ENCODE data around the gene COMMD4. TPM values are rescaled to one million over a fixed set of nuclear protein-coding genes. Genes with fewer than 3 reads are reported as not detected.

The COMMD4 gene
- total and polyA plus RNA-seq, 2 of the 8 experiments (the other 6 are each of a cell fraction or from before 2014, with no cell fraction given): 131 to 236 TPM

GRCh38 chr15:75352186-75353080, 16.6 kb downstream of the COMMD4 start:
- no peak overlapping the region for H3K27ac ChIP-seq (ENCODE audit: low read depth, low read length)
- H4K20me1 ChIP-seq (replicated peaks in 1 of 2; ENCODE audit: control insufficient read depth in 1 of 2, insufficient read depth in 2 of 2, low read length in 2 of 2): peaks cover 0 to 7% of the 10 kb centered on the region in 2 experiments
- no peak overlapping the region for H2BK15ac ChIP-seq (ENCODE audit: low read length)
- H3K79me2 ChIP-seq (ENCODE audit: control insufficient read depth in 1 of 2, insufficient read depth in 2 of 2, low read length in 2 of 2): no peaks in the 10 kb centered on the region
- no peak overlapping the region for H3K4me3 ChIP-seq (ENCODE audit: extremely low read depth in 1 of 4, insufficient read depth in 2 of 4, low read depth in 3 of 4, low read length in 4 of 4)
- peaks cover 12% of the 10 kb centered on the region; the same call in 1 of the 2 replicates for H3K23me2 ChIP-seq (ENCODE audit: low read depth, low read length)
- H2AFZ ChIP-seq (ENCODE audit: low read length): no peak overlapping the region
- no peak overlapping the region; a peak in 2 of 7 replicates for H3K9ac ChIP-seq (replicated peaks in 1 of 4; ENCODE audit: extremely low read depth in 1 of 4, low read depth in 3 of 4, low read length in 3 of 4)
- DNase-seq (ENCODE audit: low read depth in 1 of 2, low spot score in 2 of 2) (no peak), FAIRE-seq (no peak)
- H2BK120ac ChIP-seq (replicated peaks; ENCODE audit: low read depth, low read length): no peak overlapping the region
- peaks cover 0 to 10% (median 1%) of the 10 kb centered on the region in 4 experiments; a peak in 3 of 8 replicates for H3K36me3 ChIP-seq (ENCODE audit: control insufficient read depth in 2 of 4, insufficient read depth in 4 of 4, low read length in 3 of 4)
- H4K5ac ChIP-seq (ENCODE audit: insufficient read length, low read depth, low read length): no peak overlapping the region
- peaks cover 0 to 20% (median 11%) of the 10 kb centered on the region in 4 experiments; a peak in 5 of 7 replicates for H3K27me3 ChIP-seq (replicated peaks in 1 of 4; ENCODE audit: control insufficient read depth in 3 of 4, extremely low read depth in 1 of 4, insufficient read depth in 3 of 4, low read length in 3 of 4)
- no peak overlapping the region for H3K14ac ChIP-seq (ENCODE audit: insufficient read length)
- WGBS, 2 experiments (ENCODE audit: extremely low coverage in 1 of 2, insufficient coverage in 1 of 2, insufficient read length in 1 of 2, insufficient replicate concordance in 2 of 2, low coverage in 1 of 2, low lambda C conversion rate in 2 of 2, missing lambda C conversion rate in 1 of 2): 97% methylated on average over 15 of the region's 16 CpGs; no CpG with 5 or more reads in 1 of the 2 experiments
- no peak overlapping the region for H3K4ac ChIP-seq (replicated peaks; ENCODE audit: insufficient read length, low read depth, low read length)
- H2BK5ac ChIP-seq (ENCODE audit: low read depth, low read length): no peak overlapping the region
- no peak overlapping the region for H3K56ac ChIP-seq (replicated peaks; ENCODE audit: insufficient read length, low read depth, low read length)
- ChIA-PET POLR2A (ENCODE audit: partially characterized antibody) (interaction anchor here (1.2 to 8.2 kb wide), 6 partner anchors 8 to 17 kb away, joined by 3 to 69 read pairs (median 4); partner anchors contain the start of genes COMMD4 and MAN2C1), CTCF (ENCODE audit: partially characterized antibody) (interaction anchor here (0.5 to 2.5 kb wide), 4 partner anchors 11 to 1139 kb away, joined by 3 to 11 read pairs (median 4); no protein-coding TSS in a partner anchor)
- H3K4me2 ChIP-seq (ENCODE audit: insufficient read depth in 1 of 2, low read depth in 2 of 2, low read length in 2 of 2): no peak overlapping the region
- H3K18ac ChIP-seq (ENCODE audit: extremely low read depth, low read length): no peak overlapping the region
- H4K8ac ChIP-seq (ENCODE audit: extremely low read depth, insufficient read depth, low read length): no peak overlapping the region
- H4K91ac ChIP-seq (replicated peaks; ENCODE audit: insufficient read length, low read length): no peak overlapping the region
- no peaks in the 10 kb centered on the region for H3K9me3 ChIP-seq (ENCODE audit: insufficient read depth in 2 of 2, low read depth in 1 of 2, low read length in 1 of 2)
- H3K79me1 ChIP-seq (ENCODE audit: low read depth, low read length): no peaks in the 10 kb centered on the region; the same call in 1 of the 2 replicates
- no peak overlapping the region for H2BK12ac ChIP-seq (ENCODE audit: low read depth, low read length)
- no peak overlapping the region for H3K23ac ChIP-seq (ENCODE audit: insufficient read length)
- H2BK20ac ChIP-seq (ENCODE audit: low read length): no peak overlapping the region
- no peak overlapping the region for H2AK5ac ChIP-seq (ENCODE audit: low read depth, low read length)
- peaks cover 0 to 9% (median 5%) of the 10 kb centered on the region in 4 experiments; a peak in 4 of 7 replicates for H3K4me1 ChIP-seq (replicated peaks in 1 of 4; ENCODE audit: control insufficient read depth in 3 of 4, insufficient read depth in 4 of 4, low read length in 3 of 4)
- TF ChIP-seq SIN3A (conservative IDR thresholded peaks at IDR 0.05 in 1 of 2, IDR thresholded peaks at IDR 0.05 in 1 of 2; ENCODE audit: low read depth in 1 of 2, low read length in 2 of 2) (no peak), PHF8 (conservative IDR thresholded peaks at IDR 0.05; ENCODE audit: low read depth, low read length) (no peak), POU5F1 (IDR thresholded peaks at IDR 0.05; ENCODE audit: low read depth, low read length) (no peak), GABPA (IDR thresholded peaks at IDR 0.05; ENCODE audit: borderline replicate concordance, insufficient read depth, low read length) (no peak), EGR1 (IDR thresholded peaks at IDR 0.05; ENCODE audit: borderline replicate concordance, low read depth, low read length) (no peak), CHD1 (IDR thresholded peaks at IDR 0.05; ENCODE audit: low read depth, low read length) (no peak), JUND (IDR thresholded peaks at IDR 0.05; ENCODE audit: low read length) (no peak), BACH1 (IDR thresholded peaks at IDR 0.05; ENCODE audit: low read length) (no peak)
